ENCODE data around the gene TP63.
"Not testable (repeated sequence)": the region's sequence is repeated elsewhere in the genome, so short reads cannot be mapped to it uniquely, and the experiment has no call there.

Gene TP63

GRCh38 chr3:189735913-189736312 is 104.7 kb downstream of the TP63 start:
- H3K36me3 ChIP-seq (ENCODE audit: control insufficient read depth, insufficient read depth, low read length), result no peaks in the 10 kb centered on the region
- no peak overlapping the region for H3K9ac ChIP-seq (ENCODE audit: low read depth, low read length)
- H3K4me1 ChIP-seq (ENCODE audit: control insufficient read depth, insufficient read depth, low read length), result no peaks in the 10 kb centered on the region
- no peaks in the 10 kb centered on the region for H3K9me3 ChIP-seq (ENCODE audit: control insufficient read depth, insufficient read depth, low read length)
- no peaks in the 10 kb centered on the region for H3K27me3 ChIP-seq (ENCODE audit: control insufficient read depth, insufficient read depth, low read length)
- H3K4me3 ChIP-seq (ENCODE audit: low read depth, low read length), result no peak overlapping the region

DNA sequence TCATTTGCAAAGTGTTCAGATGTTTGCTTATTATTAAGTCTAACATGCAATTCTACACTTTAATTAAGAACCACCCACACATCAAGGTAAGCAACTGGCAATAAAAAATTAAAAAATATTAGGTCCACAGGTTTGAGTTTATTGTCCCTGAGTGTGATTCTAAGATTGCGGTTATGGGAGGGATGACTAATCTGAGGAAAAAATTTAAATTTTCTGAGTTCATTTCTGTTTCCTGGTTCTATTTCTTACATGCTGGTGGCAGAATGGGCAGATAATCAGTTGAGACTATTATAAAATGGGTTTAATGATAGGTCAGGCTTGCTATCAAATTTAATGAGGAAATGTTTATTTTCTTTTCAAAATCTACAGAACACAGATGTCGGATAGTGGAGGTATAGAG is 105.9 kb downstream of the TP63 start:
- H3K36me3 ChIP-seq (ENCODE audit: control insufficient read depth, insufficient read depth, low read length), result no peaks in the 10 kb centered on the region
- H3K27me3 ChIP-seq (ENCODE audit: control insufficient read depth, insufficient read depth, low read length), result no peaks in the 10 kb centered on the region
- no peaks in the 10 kb centered on the region for H3K9me3 ChIP-seq (ENCODE audit: control insufficient read depth, insufficient read depth, low read length)
- H3K9ac ChIP-seq (ENCODE audit: low read depth, low read length), result no peak overlapping the region
- H3K4me3 ChIP-seq (ENCODE audit: low read depth, low read length), result no peak overlapping the region
- no peaks in the 10 kb centered on the region for H3K4me1 ChIP-seq (ENCODE audit: control insufficient read depth, insufficient read depth, low read length)

DNA sequence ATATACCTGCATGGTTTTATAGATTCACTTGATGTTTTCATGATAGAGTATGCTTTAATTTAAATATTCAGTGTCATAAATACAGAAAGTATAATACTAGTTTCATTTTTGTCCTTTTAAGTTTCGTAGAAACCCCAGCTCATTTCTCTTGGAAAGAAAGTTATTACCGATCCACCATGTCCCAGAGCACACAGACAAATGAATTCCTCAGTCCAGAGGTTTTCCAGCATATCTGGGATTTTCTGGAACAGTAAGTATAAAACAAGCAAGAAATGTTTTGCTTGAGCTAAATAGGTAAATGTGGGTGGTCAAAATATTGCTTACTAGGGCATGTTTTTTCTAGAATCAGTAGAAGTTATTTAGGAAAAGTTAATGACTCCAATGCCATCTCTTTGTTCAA is 106.4 kb downstream of the TP63 start:
- no peaks in the 10 kb centered on the region for H3K36me3 ChIP-seq (ENCODE audit: control insufficient read depth, insufficient read depth, low read length)
- H3K9me3 ChIP-seq (ENCODE audit: control insufficient read depth, insufficient read depth, low read length), result no peaks in the 10 kb centered on the region

DNA sequence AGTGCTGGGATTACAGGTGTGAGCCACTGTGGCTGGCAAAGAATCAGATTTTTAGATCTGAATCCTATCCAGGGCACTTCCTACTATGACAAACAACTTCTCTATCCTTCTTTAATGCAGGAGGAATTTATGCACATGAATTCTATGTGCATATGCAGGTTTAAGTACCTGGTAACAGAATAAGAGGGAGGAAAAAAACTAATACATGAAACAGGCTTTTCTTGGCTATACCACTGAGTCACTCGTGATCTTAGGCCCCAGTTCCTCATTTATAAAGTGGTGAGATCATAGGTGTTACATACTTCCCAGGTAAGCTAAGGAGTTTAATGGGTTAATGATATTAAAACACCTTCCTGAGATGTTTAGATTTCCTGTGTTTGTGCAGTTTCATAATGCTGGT is 108.2 kb downstream of the TP63 start:
- Histone ChIP-seq H3K36me3 (ENCODE audit: control insufficient read depth, insufficient read depth, low read length) (no peaks in the 10 kb centered on the region), H3K9ac (ENCODE audit: low read depth, low read length) (no peak overlapping the region), H3K4me1 (ENCODE audit: control insufficient read depth, insufficient read depth, low read length) (no peaks in the 10 kb centered on the region), H3K27me3 (ENCODE audit: control insufficient read depth, insufficient read depth, low read length) (no peaks in the 10 kb centered on the region), H3K9me3 (ENCODE audit: control insufficient read depth, insufficient read depth, low read length) (no peaks in the 10 kb centered on the region), H3K4me3 (ENCODE audit: low read depth, low read length) (no peak overlapping the region)

More for the DNA sequence above, 106.4 kb downstream of the TP63 start:
- Histone ChIP-seq H3K4me3 (ENCODE audit: low read depth, low read length) (no peak overlapping the region), H3K9ac (ENCODE audit: low read depth, low read length) (no peak overlapping the region), H3K27me3 (ENCODE audit: control insufficient read depth, insufficient read depth, low read length) (no peaks in the 10 kb centered on the region), H3K4me1 (ENCODE audit: control insufficient read depth, insufficient read depth, low read length) (no peaks in the 10 kb centered on the region)

GRCh38 chr3:189740156-189740555 is 109.0 kb downstream of the TP63 start:
- Histone ChIP-seq H3K27me3 (ENCODE audit: control insufficient read depth, insufficient read depth, low read length) (no peaks in the 10 kb centered on the region), H3K36me3 (ENCODE audit: control insufficient read depth, insufficient read depth, low read length) (no peaks in the 10 kb centered on the region), H3K9ac (ENCODE audit: low read depth, low read length) (no peak overlapping the region), H3K9me3 (ENCODE audit: control insufficient read depth, insufficient read depth, low read length) (no peaks in the 10 kb centered on the region), H3K4me3 (ENCODE audit: low read depth, low read length) (no peak overlapping the region), H3K4me1 (ENCODE audit: control insufficient read depth, insufficient read depth, low read length) (no peaks in the 10 kb centered on the region)

- no peaks in the 10 kb centered on the region for H3K27me3 ChIP-seq (ENCODE audit: control insufficient read depth, insufficient read depth, low read length)
- H3K4me3 ChIP-seq (ENCODE audit: low read depth, low read length), result no peak overlapping the region
- H3K4me1 ChIP-seq (ENCODE audit: control insufficient read depth, insufficient read depth, low read length), result no peaks in the 10 kb centered on the region
- H3K9me3 ChIP-seq (ENCODE audit: control insufficient read depth, insufficient read depth, low read length), result no peaks in the 10 kb centered on the region
- no peaks in the 10 kb centered on the region for H3K36me3 ChIP-seq (ENCODE audit: control insufficient read depth, insufficient read depth, low read length)
- no peak overlapping the region for H3K9ac ChIP-seq (ENCODE audit: low read depth, low read length)
These were observed 113.0 kb downstream of the TP63 start for GRCh38 chr3:189744235-189744634.

DNA sequence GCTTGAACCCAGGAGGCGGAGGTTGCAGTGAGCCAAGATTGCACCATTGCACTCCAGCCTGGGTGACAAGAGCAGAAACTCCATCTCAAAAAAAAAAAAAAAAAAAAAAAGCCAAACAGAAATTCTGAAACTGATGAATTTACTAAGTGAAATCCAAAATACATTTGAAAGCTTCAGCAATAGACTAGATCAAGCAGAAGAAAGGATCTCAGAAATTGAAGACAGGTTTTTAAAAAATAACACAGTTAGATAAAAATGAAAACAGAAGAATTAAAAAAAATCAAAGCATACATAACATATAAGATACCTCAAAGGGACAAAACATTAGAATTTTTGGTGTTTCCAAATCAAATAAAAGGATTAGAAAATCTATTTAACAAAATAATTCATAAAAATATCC is 114.4 kb downstream of the TP63 start:
- Histone ChIP-seq H3K36me3 (ENCODE audit: control insufficient read depth, insufficient read depth, low read length) (no peaks in the 10 kb centered on the region), H3K9me3 (ENCODE audit: control insufficient read depth, insufficient read depth, low read length) (no peaks in the 10 kb centered on the region), H3K9ac (ENCODE audit: low read depth, low read length) (no peak overlapping the region), H3K4me1 (ENCODE audit: control insufficient read depth, insufficient read depth, low read length) (no peaks in the 10 kb centered on the region), H3K27me3 (ENCODE audit: control insufficient read depth, insufficient read depth, low read length) (no peaks in the 10 kb centered on the region), H3K4me3 (ENCODE audit: low read depth, low read length) (no peak overlapping the region)

DNA sequence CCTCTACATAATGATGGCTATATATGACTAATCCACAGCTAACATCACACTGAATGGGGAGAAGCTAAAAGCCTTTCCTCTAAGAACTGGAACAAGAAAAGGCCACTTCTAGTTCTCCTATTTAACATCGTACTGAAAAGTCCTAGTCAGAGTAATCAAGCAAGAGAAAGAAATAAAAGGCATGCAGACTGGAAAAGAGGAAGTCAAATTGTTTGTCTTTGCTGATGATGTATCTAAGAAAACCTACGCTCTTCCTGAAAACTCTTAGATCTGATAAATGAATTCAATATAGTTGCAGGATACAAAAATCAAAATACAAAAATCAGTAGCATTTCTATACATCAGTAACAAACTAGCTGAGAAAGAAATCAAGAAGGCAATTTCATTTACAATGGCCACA is 116.9 kb downstream of the TP63 start:
- Histone ChIP-seq H3K9ac (ENCODE audit: low read depth, low read length) (no peak overlapping the region), H3K27me3 (ENCODE audit: control insufficient read depth, insufficient read depth, low read length) (no peaks in the 10 kb centered on the region), H3K36me3 (ENCODE audit: control insufficient read depth, insufficient read depth, low read length) (no peaks in the 10 kb centered on the region)

GRCh38 chr3:189750972-189751371 is 119.8 kb downstream of the TP63 start:
- not testable (repeated sequence) for H3K36me3 ChIP-seq (ENCODE audit: control insufficient read depth, insufficient read depth, low read length); H3K9ac ChIP-seq (ENCODE audit: low read depth, low read length); H3K9me3 ChIP-seq (ENCODE audit: control insufficient read depth, insufficient read depth, low read length); H3K4me1 ChIP-seq (ENCODE audit: control insufficient read depth, insufficient read depth, low read length); H3K4me3 ChIP-seq (ENCODE audit: low read depth, low read length); H3K27me3 ChIP-seq (ENCODE audit: control insufficient read depth, insufficient read depth, low read length)

More for the DNA sequence above, 116.9 kb downstream of the TP63 start:
- Histone ChIP-seq H3K4me3 (ENCODE audit: low read depth, low read length) (no peak overlapping the region), H3K4me1 (ENCODE audit: control insufficient read depth, insufficient read depth, low read length) (no peaks in the 10 kb centered on the region), H3K9me3 (ENCODE audit: control insufficient read depth, insufficient read depth, low read length) (no peaks in the 10 kb centered on the region)

DNA sequence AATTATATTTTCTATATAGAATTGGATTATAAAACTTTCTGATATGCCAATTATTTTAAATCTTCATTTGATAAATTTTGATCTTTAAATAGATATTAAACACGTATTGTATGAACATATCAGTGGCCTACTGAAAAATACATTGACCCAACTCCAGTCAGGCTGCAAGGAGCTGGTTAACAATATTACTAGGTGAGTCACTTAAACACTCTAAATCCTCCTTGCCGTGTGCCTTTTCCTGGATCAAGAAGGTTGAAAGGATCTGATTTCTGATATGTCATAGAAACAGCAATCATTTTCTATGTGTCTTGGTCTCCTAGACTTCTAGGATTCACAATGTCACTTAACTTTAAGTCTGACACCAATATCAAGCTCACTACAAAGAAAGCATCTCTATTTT is 123.2 kb downstream of the TP63 start:
- H3K9me3 ChIP-seq (ENCODE audit: control insufficient read depth, insufficient read depth, low read length), result no peaks in the 10 kb centered on the region
- H3K36me3 ChIP-seq (ENCODE audit: control insufficient read depth, insufficient read depth, low read length), result no peaks in the 10 kb centered on the region
- H3K4me3 ChIP-seq (ENCODE audit: low read depth, low read length), result no peak overlapping the region
- H3K9ac ChIP-seq (ENCODE audit: low read depth, low read length), result no peak overlapping the region
- no peaks in the 10 kb centered on the region for H3K27me3 ChIP-seq (ENCODE audit: control insufficient read depth, insufficient read depth, low read length)
- no peaks in the 10 kb centered on the region for H3K4me1 ChIP-seq (ENCODE audit: control insufficient read depth, insufficient read depth, low read length)

- Histone ChIP-seq H3K9ac (ENCODE audit: low read depth, low read length) (no peak overlapping the region), H3K27me3 (ENCODE audit: control insufficient read depth, insufficient read depth, low read length) (no peaks in the 10 kb centered on the region), H3K4me1 (ENCODE audit: control insufficient read depth, insufficient read depth, low read length) (no peaks in the 10 kb centered on the region), H3K9me3 (ENCODE audit: control insufficient read depth, insufficient read depth, low read length) (no peaks in the 10 kb centered on the region), H3K36me3 (ENCODE audit: control insufficient read depth, insufficient read depth, low read length) (no peaks in the 10 kb centered on the region), H3K4me3 (ENCODE audit: low read depth, low read length) (no peak overlapping the region)
These were observed 125.4 kb downstream of the TP63 start for GRCh38 chr3:189756582-189757078.

GRCh38 chr3:189758186-189758585 is 127.0 kb downstream of the TP63 start:
- H3K9ac ChIP-seq (ENCODE audit: low read depth, low read length), result no peak overlapping the region
- H3K4me3 ChIP-seq (ENCODE audit: low read depth, low read length), result no peak overlapping the region
- H3K4me1 ChIP-seq (ENCODE audit: control insufficient read depth, insufficient read depth, low read length), result no peaks in the 10 kb centered on the region
- H3K27me3 ChIP-seq (ENCODE audit: control insufficient read depth, insufficient read depth, low read length), result no peaks in the 10 kb centered on the region
- H3K9me3 ChIP-seq (ENCODE audit: control insufficient read depth, insufficient read depth, low read length), result no peaks in the 10 kb centered on the region
- no peaks in the 10 kb centered on the region for H3K36me3 ChIP-seq (ENCODE audit: control insufficient read depth, insufficient read depth, low read length)

DNA sequence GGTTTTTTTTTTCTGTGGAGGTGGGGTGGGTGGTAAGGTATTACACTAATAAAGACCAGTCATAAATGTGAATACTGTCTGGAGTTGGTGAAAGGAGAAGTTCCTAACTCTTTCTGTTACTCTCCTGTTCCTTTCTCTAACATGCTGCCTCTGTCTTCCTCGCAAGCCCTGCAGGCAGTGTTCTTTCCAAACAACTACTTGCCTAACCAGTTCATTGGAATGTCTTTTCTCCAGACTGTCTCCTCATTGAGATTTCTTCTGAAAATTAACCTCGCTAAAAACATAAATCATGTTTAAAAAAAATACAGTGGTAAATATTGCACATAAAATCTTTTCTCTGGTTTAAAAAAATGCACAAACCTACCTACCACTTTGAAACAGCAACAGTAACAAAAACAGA is 135.2 kb downstream of the TP63 start:
- H3K9me3 ChIP-seq (ENCODE audit: control insufficient read depth, insufficient read depth, low read length), result no peaks in the 10 kb centered on the region
- H3K9ac ChIP-seq (ENCODE audit: low read depth, low read length), result no peak overlapping the region
- peaks cover under 1% of the 10 kb centered on the region for H3K27me3 ChIP-seq (ENCODE audit: control insufficient read depth, insufficient read depth, low read length)
- H3K4me1 ChIP-seq (ENCODE audit: control insufficient read depth, insufficient read depth, low read length), result no peaks in the 10 kb centered on the region
- no peak overlapping the region for H3K4me3 ChIP-seq (ENCODE audit: low read depth, low read length)
- H3K36me3 ChIP-seq (ENCODE audit: control insufficient read depth, insufficient read depth, low read length), result no peaks in the 10 kb centered on the region
